ENCODE measurements around the gene MPPED1. TPM values are rescaled to one million over a fixed set of nuclear protein-coding genes. Genes with fewer than 3 reads are reported as not detected.

The MPPED1 gene
- total RNA-seq, 1 experiment from 2014 or later = 0.35 TPM

DNA sequence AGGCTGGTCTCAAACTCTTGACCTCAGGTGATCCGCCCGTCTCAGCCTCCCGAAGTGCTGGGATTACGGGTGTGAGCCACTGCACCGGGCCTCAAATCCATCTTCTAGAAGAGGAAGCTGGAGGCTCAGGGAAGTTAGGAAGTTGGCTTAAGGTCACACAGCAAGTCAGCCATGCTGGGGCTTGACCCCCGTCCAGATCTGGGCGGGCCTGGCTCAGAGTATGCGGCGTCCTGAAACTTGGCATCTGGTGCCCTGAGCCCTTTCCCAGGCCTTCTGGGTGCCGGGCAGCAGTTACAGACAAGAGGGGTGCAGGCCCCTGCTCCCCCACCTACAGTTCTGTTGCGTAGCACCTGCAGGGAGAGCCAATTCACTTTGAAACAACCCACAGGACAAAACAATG is 11.2 kb downstream of the MPPED1 start:
- TF ChIP-seq MXD4 (CRISPR knock-in tag; IDR thresholded peaks at IDR 0.05; ENCODE audit: borderline replicate concordance) (no peak), SMAD3 (CRISPR knock-in tag; IDR thresholded peaks at IDR 0.05; ENCODE audit: borderline replicate concordance) (no peak), ZNF532 (CRISPR knock-in tag; IDR thresholded peaks at IDR 0.05; ENCODE audit: borderline replicate concordance) (no peak), ZNF396 (CRISPR knock-in tag; IDR thresholded peaks at IDR 0.05; ENCODE audit: borderline replicate concordance) (no peak), TEAD4 (CRISPR knock-in tag; IDR thresholded peaks at IDR 0.05) (no peak), ERG (CRISPR knock-in tag; IDR thresholded peaks at IDR 0.05) (no peak), ZNF219 (CRISPR knock-in tag; IDR thresholded peaks at IDR 0.05; ENCODE audit: borderline replicate concordance) (no peak), FOXP1 (CRISPR knock-in tag; IDR thresholded peaks at IDR 0.05; ENCODE audit: borderline replicate concordance) (no peak), ZNF425 (CRISPR knock-in tag; conservative IDR thresholded peaks at IDR 0.05) (no peak), ATF2 (CRISPR knock-in tag; IDR thresholded peaks at IDR 0.05; ENCODE audit: borderline replicate concordance, low read depth) (no peak), FOXK1 (CRISPR knock-in tag; IDR thresholded peaks at IDR 0.05) (no peak), IRF1 (CRISPR knock-in tag; IDR thresholded peaks at IDR 0.05) (no peak), ZNF232 (CRISPR knock-in tag; IDR thresholded peaks at IDR 0.05) (no peak)
- TF ChIP-seq, protein P1, sequence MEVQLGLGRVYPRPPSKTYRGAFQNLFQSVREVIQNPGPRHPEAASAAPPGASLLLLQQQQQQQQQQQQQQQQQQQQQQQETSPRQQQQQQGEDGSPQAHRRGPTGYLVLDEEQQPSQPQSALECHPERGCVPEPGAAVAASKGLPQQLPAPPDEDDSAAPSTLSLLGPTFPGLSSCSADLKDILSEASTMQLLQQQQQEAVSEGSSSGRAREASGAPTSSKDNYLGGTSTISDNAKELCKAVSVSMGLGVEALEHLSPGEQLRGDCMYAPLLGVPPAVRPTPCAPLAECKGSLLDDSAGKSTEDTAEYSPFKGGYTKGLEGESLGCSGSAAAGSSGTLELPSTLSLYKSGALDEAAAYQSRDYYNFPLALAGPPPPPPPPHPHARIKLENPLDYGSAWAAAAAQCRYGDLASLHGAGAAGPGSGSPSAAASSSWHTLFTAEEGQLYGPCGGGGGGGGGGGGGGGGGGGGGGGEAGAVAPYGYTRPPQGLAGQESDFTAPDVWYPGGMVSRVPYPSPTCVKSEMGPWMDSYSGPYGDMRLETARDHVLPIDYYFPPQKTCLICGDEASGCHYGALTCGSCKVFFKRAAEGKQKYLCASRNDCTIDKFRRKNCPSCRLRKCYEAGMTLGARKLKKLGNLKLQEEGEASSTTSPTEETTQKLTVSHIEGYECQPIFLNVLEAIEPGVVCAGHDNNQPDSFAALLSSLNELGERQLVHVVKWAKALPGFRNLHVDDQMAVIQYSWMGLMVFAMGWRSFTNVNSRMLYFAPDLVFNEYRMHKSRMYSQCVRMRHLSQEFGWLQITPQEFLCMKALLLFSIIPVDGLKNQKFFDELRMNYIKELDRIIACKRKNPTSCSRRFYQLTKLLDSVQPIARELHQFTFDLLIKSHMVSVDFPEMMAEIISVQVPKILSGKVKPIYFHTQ (CRISPR knock-in tag; IDR thresholded peaks at IDR 0.05) = no peak
- TF ChIP-seq, protein P2, sequence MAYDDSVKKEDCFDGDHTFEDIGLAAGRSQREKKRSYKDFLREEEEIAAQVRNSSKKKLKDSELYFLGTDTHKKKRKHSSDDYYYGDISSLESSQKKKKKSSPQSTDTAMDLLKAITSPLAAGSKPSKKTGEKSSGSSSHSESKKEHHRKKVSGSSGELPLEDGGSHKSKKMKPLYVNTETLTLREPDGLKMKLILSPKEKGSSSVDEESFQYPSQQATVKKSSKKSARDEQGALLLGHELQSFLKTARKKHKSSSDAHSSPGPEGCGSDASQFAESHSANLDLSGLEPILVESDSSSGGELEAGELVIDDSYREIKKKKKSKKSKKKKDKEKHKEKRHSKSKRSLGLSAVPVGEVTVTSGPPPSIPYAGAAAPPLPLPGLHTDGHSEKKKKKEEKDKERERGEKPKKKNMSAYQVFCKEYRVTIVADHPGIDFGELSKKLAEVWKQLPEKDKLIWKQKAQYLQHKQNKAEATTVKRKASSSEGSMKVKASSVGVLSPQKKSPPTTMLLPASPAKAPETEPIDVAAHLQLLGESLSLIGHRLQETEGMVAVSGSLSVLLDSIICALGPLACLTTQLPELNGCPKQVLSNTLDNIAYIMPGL (CRISPR knock-in tag; IDR thresholded peaks at IDR 0.05) = no peak
- H3K4me3 Mint-ChIP-seq = no peak overlapping the region
- H3K4me1 Mint-ChIP-seq = no peaks in the 10 kb centered on the region
- ATAC-seq (no peak), DNase-seq (ENCODE audit: low spot score) (no peak)
- H3K9me3 Mint-ChIP-seq = no peaks in the 10 kb centered on the region
- H3K27me3 Mint-ChIP-seq (ENCODE audit: low read depth) = no peaks in the 10 kb centered on the region
- no peaks in the 10 kb centered on the region for H3K36me3 Mint-ChIP-seq
- CTCF ChIA-PET = interaction anchor here (1.3 kb wide), 1 partner anchor 93 kb away, joined by 4 read pairs; no protein-coding TSS in a partner anchor
- H3K27ac Mint-ChIP-seq = no peak overlapping the region
- POLR2A ChIA-PET = no interaction called here

Data from WTC11 (cell line).